ENCODE results near the gene BMP2. TPM values are rescaled to one million over a fixed set of nuclear protein-coding genes. Genes with fewer than 3 reads are reported as not detected.

The BMP2 gene
- total RNA-seq, 1 experiment from 2014 or later = 24.3 TPM

DNA sequence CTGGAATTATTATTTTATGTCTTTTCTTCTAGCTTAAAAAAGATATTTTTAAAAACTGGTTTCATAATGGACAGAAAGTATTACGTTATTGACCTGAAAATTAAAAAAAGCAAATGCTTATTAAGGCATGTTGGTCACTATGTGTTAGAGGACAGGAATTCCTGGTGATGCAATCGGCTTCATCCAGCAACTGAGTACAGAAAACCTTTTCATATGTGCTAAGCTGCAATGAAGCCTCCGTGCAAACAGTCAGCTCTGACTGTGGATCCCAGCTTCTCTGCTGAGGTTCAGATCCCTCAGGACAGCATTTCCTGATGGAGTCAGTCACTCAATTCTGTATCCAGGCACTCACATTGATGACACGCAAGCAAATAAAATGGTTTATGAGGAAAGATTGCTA is 22.7 kb upstream of the BMP2 start:
- ChIA-PET POLR2A (no interaction called here), CTCF (interaction anchor here (1.5 kb wide), 1 partner anchor 20 kb away, joined by 3 read pairs; no protein-coding TSS in a partner anchor)
- Mint-ChIP-seq H3K9me3 (ENCODE audit: unreplicated experiment) (no peaks in the 10 kb centered on the region), H3K4me1 (ENCODE audit: low read depth, unreplicated experiment) (peaks cover 7% of the 10 kb centered on the region), H3K27me3 (ENCODE audit: insufficient read depth, unreplicated experiment) (no peaks in the 10 kb centered on the region), H3K36me3 (ENCODE audit: insufficient read depth, unreplicated experiment) (no peaks in the 10 kb centered on the region), H3K4me3 (ENCODE audit: unreplicated experiment) (no peak overlapping the region), H3K27ac (ENCODE audit: unreplicated experiment) (no peak overlapping the region)
- no TSS peak for BruUV-seq (replicated peaks)
- no peak overlapping the region for H3K4me3 ChIP-seq (ENCODE audit: low read depth, low read length)
- H3K27me3 ChIP-seq (replicated peaks; ENCODE audit: control insufficient read depth, insufficient read depth, low read length) = no peaks in the 10 kb centered on the region
- DNase-seq = no peak
- no peaks in the 10 kb centered on the region for H3K36me3 ChIP-seq (ENCODE audit: control insufficient read depth, insufficient read depth, low read length)
- intact Hi-C loops (cut with micrococcal nuclease; ENCODE audit: unreplicated experiment) = no loop called here
- TF ChIP-seq, protein P1, sequence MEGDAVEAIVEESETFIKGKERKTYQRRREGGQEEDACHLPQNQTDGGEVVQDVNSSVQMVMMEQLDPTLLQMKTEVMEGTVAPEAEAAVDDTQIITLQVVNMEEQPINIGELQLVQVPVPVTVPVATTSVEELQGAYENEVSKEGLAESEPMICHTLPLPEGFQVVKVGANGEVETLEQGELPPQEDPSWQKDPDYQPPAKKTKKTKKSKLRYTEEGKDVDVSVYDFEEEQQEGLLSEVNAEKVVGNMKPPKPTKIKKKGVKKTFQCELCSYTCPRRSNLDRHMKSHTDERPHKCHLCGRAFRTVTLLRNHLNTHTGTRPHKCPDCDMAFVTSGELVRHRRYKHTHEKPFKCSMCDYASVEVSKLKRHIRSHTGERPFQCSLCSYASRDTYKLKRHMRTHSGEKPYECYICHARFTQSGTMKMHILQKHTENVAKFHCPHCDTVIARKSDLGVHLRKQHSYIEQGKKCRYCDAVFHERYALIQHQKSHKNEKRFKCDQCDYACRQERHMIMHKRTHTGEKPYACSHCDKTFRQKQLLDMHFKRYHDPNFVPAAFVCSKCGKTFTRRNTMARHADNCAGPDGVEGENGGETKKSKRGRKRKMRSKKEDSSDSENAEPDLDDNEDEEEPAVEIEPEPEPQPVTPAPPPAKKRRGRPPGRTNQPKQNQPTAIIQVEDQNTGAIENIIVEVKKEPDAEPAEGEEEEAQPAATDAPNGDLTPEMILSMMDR (IDR thresholded peaks at IDR 0.05; ENCODE audit: insufficient read depth in 1 of 2, low read depth in 1 of 2, low read length in 1 of 2, severe bottlenecking in 1 of 2, unreplicated experiment in 1 of 2) = no peak
- H3K4me1 ChIP-seq = peaks cover 9% of the 10 kb centered on the region; the same call in 1 of the 2 replicates
- no peaks in the 10 kb centered on the region for H3K9me3 ChIP-seq

DNA sequence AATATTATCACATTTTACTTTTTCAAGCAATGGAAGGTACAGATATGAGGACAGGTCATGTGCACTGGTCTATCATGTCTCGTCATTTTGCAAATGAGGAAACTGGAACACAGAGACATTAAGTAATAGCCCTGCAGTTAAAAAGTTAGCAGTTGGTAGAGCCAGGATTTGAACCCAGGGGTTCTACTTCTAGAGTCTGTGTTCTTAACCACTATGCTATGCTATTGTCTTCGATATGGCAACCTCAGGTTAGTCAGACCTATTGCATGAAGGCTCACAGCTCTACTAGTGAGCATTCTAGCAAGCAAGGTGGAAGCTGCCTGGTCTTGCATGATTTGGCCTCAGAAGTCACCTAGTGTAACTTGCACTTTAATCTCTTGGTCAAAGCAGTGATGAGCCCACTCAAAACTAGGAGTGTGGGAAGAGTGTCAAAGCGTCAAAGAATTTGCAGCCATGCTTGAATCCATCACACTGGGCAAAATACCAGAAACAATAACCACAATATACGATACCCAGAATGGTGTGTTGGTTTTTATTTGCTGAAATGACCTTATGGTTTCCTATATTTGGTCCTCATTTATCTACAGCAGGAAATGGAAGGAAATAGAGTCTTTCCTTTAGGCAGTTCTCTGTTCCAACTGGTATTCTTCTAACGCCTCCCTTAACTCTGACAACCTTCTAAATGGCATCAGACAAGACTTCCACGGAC is 20.4 kb upstream of the BMP2 start:
- Mint-ChIP-seq H3K27me3 (ENCODE audit: insufficient read depth, unreplicated experiment) (no peaks in the 10 kb centered on the region), H3K27ac (ENCODE audit: unreplicated experiment) (no peak overlapping the region), H3K4me3 (ENCODE audit: unreplicated experiment) (no peak overlapping the region), H3K4me1 (ENCODE audit: low read depth, unreplicated experiment) (no peaks in the 10 kb centered on the region), H3K36me3 (ENCODE audit: insufficient read depth, unreplicated experiment) (no peaks in the 10 kb centered on the region), H3K9me3 (ENCODE audit: unreplicated experiment) (no peaks in the 10 kb centered on the region)
- TF ChIP-seq, protein P1 (IDR thresholded peaks at IDR 0.05; ENCODE audit: insufficient read depth in 1 of 2, low read depth in 1 of 2, low read length in 1 of 2, severe bottlenecking in 1 of 2, unreplicated experiment in 1 of 2) = no peak
- H3K36me3 ChIP-seq (ENCODE audit: control insufficient read depth, insufficient read depth, low read length) = no peaks in the 10 kb centered on the region
- H3K27me3 ChIP-seq (replicated peaks; ENCODE audit: control insufficient read depth, insufficient read depth, low read length) = no peaks in the 10 kb centered on the region
- ChIA-PET POLR2A (no interaction called here), CTCF (no interaction called here)
- peak in 1 of 2 experiments; percentile 23 for DNase-seq
- H3K4me3 ChIP-seq (ENCODE audit: low read depth, low read length) = no peak overlapping the region
- no peaks in the 10 kb centered on the region for H3K4me1 ChIP-seq
- intact Hi-C loops (cut with micrococcal nuclease; ENCODE audit: unreplicated experiment) = no loop called here
- BruUV-seq (replicated peaks) = no TSS peak
- H3K9me3 ChIP-seq = no peaks in the 10 kb centered on the region

DNA sequence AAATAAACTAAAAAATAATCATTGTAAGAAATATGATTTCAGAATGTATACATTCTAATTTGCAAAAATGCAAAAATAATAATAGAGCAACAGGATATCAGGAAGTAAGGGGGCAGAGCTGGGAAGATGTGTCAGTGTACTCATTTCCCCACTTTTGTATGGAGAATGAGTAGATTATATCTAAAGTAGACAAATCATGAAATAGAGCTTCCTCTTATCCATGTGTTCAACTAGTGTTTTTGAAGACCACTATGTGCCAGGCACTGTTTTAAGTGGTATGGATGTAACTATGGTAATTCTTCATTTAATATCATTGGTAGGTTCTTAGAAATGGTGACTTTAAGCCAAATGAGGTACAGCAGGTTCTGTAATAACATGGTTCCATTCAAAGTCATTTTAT is 17.0 kb upstream of the BMP2 start:
- TF ChIP-seq, protein P1 (IDR thresholded peaks at IDR 0.05; ENCODE audit: insufficient read depth in 1 of 2, low read depth in 1 of 2, low read length in 1 of 2, severe bottlenecking in 1 of 2, unreplicated experiment in 1 of 2) = no peak
- Mint-ChIP-seq H3K36me3 (ENCODE audit: insufficient read depth, unreplicated experiment) (no peaks in the 10 kb centered on the region), H3K27ac (ENCODE audit: unreplicated experiment) (no peak overlapping the region), H3K4me1 (ENCODE audit: low read depth, unreplicated experiment) (no peaks in the 10 kb centered on the region), H3K27me3 (ENCODE audit: insufficient read depth, unreplicated experiment) (no peaks in the 10 kb centered on the region), H3K9me3 (ENCODE audit: unreplicated experiment) (peaks cover 11% of the 10 kb centered on the region), H3K4me3 (ENCODE audit: unreplicated experiment) (no peak overlapping the region)
- no TSS peak for BruUV-seq (replicated peaks)
- no peaks in the 10 kb centered on the region for H3K4me1 ChIP-seq
- peaks cover 6% of the 10 kb centered on the region for H3K9me3 ChIP-seq
- no peak overlapping the region for H3K4me3 ChIP-seq (ENCODE audit: low read depth, low read length)
- no peaks in the 10 kb centered on the region for H3K36me3 ChIP-seq (ENCODE audit: control insufficient read depth, insufficient read depth, low read length)
- POLR2A ChIA-PET = no interaction called here
- no peaks in the 10 kb centered on the region for H3K27me3 ChIP-seq (replicated peaks; ENCODE audit: control insufficient read depth, insufficient read depth, low read length)
- no peak for DNase-seq
- CTCF ChIA-PET = no interaction called here
- intact Hi-C loops (cut with micrococcal nuclease; ENCODE audit: unreplicated experiment) = no loop called here

All from Caco-2 (cell line).